Neuronal stem cell (in vitro differentiated cells): ENCODE measurements around the gene BBS1.

Experiments
- DNase-seq: peaks from one replicate; pipeline ENCODE4 v3.0.0-alpha.2; 2013; ENCODE audit warnings: low spot score
- H2AFZ ChIP-seq: one replicate; pipeline ENCODE4 v1.6.1; 2013; ENCODE audit warnings: mild to moderate bottlenecking, low read length, inconsistent platforms
- H2AK5ac ChIP-seq: 2 replicates; pipeline ENCODE4 v1.6.1; 2013; ENCODE audit warnings: low read depth, mild to moderate bottlenecking, inconsistent platforms, low read length, moderate library complexity, mixed read lengths
- H2BK120ac ChIP-seq: 2 replicates; pipeline ENCODE4 v1.6.1; 2013; ENCODE audit warnings: low read depth, mild to moderate bottlenecking, inconsistent platforms, low read length, moderate library complexity, mixed read lengths
- H2BK12ac ChIP-seq: one replicate; pipeline ENCODE4 v1.6.1; 2013; ENCODE audit warnings: low read length, inconsistent platforms
- H2BK15ac ChIP-seq: 2 replicates; pipeline ENCODE4 v1.6.1; 2013; ENCODE audit warnings: mild to moderate bottlenecking, low read length, inconsistent platforms, mixed read lengths
- H2BK5ac ChIP-seq: one replicate; pipeline ENCODE4 v1.6.1; 2013; ENCODE audit warnings: inconsistent platforms, mild to moderate bottlenecking, low read length, moderate library complexity
- H3K14ac ChIP-seq: one replicate; pipeline ENCODE4 v1.6.1; 2013; ENCODE audit warnings: low read length, inconsistent platforms
- H3K18ac ChIP-seq: 2 replicates; pipeline ENCODE4 v1.6.1; 2013; ENCODE audit warnings: low read length, inconsistent platforms
- H3K23ac ChIP-seq: 2 replicates; pipeline ENCODE4 v1.6.1; 2013; ENCODE audit warnings: low read depth, mild to moderate bottlenecking, mixed read lengths, low read length, inconsistent platforms; ENCODE audit not compliant: poor library complexity
- H3K27ac ChIP-seq: replicated peaks from 3 replicates; pipeline ENCODE4 v1.5.1; 2013; ENCODE audit warnings: low read length, inconsistent platforms
- H3K27me3 ChIP-seq, 3 experiments: 2 replicates each; pipeline ENCODE4 v1.6.1; 2013; ENCODE audit warnings: low read length in 3 of 3, mild to moderate bottlenecking in 2 of 3, inconsistent platforms in 1 of 3, low read depth in 1 of 3, mixed read lengths in 1 of 3, moderate library complexity in 1 of 3; ENCODE audit not compliant: control insufficient read depth in 3 of 3, insufficient read depth in 3 of 3
- H3K36me3 ChIP-seq, 2 donors: replicated peaks in 1 of 2; 2 replicates each; pipeline ENCODE4 v1.6.1; 2013; ENCODE audit warnings: low read length in 2 of 2; ENCODE audit not compliant: control insufficient read depth in 2 of 2, insufficient read depth in 2 of 2
- H3K4ac ChIP-seq: 2 replicates; pipeline ENCODE4 v1.6.1; 2013; ENCODE audit warnings: inconsistent platforms, mild to moderate bottlenecking, low read length, moderate library complexity
- H3K4me1 ChIP-seq, 2 donors: 1 replicate in 1 of 2; 2 replicates in 1 of 2; pipeline ENCODE4 v1.6.1; 2013; ENCODE audit warnings: low read length in 2 of 2, low read depth in 1 of 2; ENCODE audit not compliant: control insufficient read depth in 2 of 2, insufficient read depth in 1 of 2
- H3K4me2 ChIP-seq: one replicate; pipeline ENCODE4 v1.6.1; 2013; ENCODE audit warnings: mild to moderate bottlenecking, low read length, inconsistent platforms; ENCODE audit not compliant: insufficient read depth, poor library complexity, severe bottlenecking
- H3K4me3 ChIP-seq, 2 donors: 2 replicates each; pipeline ENCODE4 v1.5.1; 2013; ENCODE audit warnings: low read length in 2 of 2, mild to moderate bottlenecking in 2 of 2, inconsistent platforms in 1 of 2, moderate library complexity in 1 of 2
- H3K79me1 ChIP-seq: one replicate; pipeline ENCODE4 v1.6.1; 2013; ENCODE audit warnings: low read depth, mild to moderate bottlenecking, inconsistent platforms, low read length, moderate library complexity
- H3K9ac ChIP-seq: one replicate; pipeline ENCODE4 v1.6.1; 2013; ENCODE audit warnings: mild to moderate bottlenecking, low read depth, low read length, inconsistent platforms; ENCODE audit not compliant: poor library complexity
- H3K9me3 ChIP-seq, 2 donors: replicated peaks in 1 of 2; 2 replicates each; pipeline versions ENCODE3 to v1.6.1; 2013; ENCODE audit warnings: low read length in 2 of 2, mild to moderate bottlenecking in 2 of 2, inconsistent platforms in 1 of 2, low read depth in 1 of 2, mixed read lengths in 1 of 2, moderate library complexity in 1 of 2; ENCODE audit not compliant: control insufficient read depth in 2 of 2, insufficient read depth in 1 of 2
- H4K8ac ChIP-seq: one replicate; pipeline ENCODE4 v1.6.1; 2013; ENCODE audit warnings: low read depth, mild to moderate bottlenecking, inconsistent platforms, low read length, moderate library complexity
- H4K91ac ChIP-seq: one replicate; pipeline ENCODE4 v1.6.1; 2013; ENCODE audit warnings: low read length, low read depth, mild to moderate bottlenecking, inconsistent platforms; ENCODE audit not compliant: poor library complexity
- WGBS, 2 donors: extraction: QIAGEN DNeasy Blood & Tissue Kit; methylation state at CpG; one replicate each; pipeline ENCODE4 v1.1.7; 2013; ENCODE audit warnings: missing lambda C conversion rate in 2 of 2, mixed read lengths in 1 of 2; ENCODE audit not compliant: insufficient read length in 2 of 2, insufficient replicate concordance in 1 of 2; ENCODE audit errors: extremely low coverage in 2 of 2; 5-methylcytosine and 5-hydroxymethylcytosine counted together

The BBS1 gene

GRCh38 chr11:66493130-66493529 is 17.3 kb upstream of the BBS1 start:
- Histone ChIP-seq H2AK5ac (no peak overlapping the region), H3K36me3 (peaks cover 33 to 84% of the 10 kb centered on the region in 2 donors), H4K8ac (no peak overlapping the region), H3K9me3 (peaks cover 0 to 4% of the 10 kb centered on the region in 2 donors), H2BK120ac (no peak overlapping the region), H3K23ac (no peak overlapping the region), H2BK5ac (peak overlapping the region; percentile 75), H3K27ac (no peak overlapping the region), H2BK12ac (no peak overlapping the region), H4K91ac (no peak overlapping the region), H3K4me2 (no peak overlapping the region), H3K4me3 (no peak overlapping the region), H3K4me1 (no peaks in the 10 kb centered on the region), H3K14ac (no peak overlapping the region), H2AFZ (no peak overlapping the region), H3K79me1 (peaks cover 1% of the 10 kb centered on the region), H3K18ac (no peak overlapping the region), H2BK15ac (no peak overlapping the region), H3K9ac (peak overlapping the region; percentile 44), H3K27me3 (no peaks in the 10 kb centered on the region), H3K4ac (no peak overlapping the region)
- no peak for DNase-seq
- no CpG with 5 or more reads among the region's 10 CpGs for WGBS, 2 donors

GRCh38 chr11:66494458-66494857 is 16.0 kb upstream of the BBS1 start:
- no peak overlapping the region for H3K23ac ChIP-seq
- no peak overlapping the region for H2AK5ac ChIP-seq
- H3K4me1 ChIP-seq: no peaks in the 10 kb centered on the region
- H3K9ac ChIP-seq: no peak overlapping the region
- H3K27me3 ChIP-seq: no peaks in the 10 kb centered on the region
- no CpG with 5 or more reads among the region's 7 CpGs for WGBS, 2 donors
- no peak overlapping the region for H3K4ac ChIP-seq
- H4K91ac ChIP-seq: no peak overlapping the region
- H2BK5ac ChIP-seq: peak overlapping the region; percentile 39
- H2BK15ac ChIP-seq: no peak overlapping the region
- no peaks in the 10 kb centered on the region for H3K79me1 ChIP-seq
- H2BK120ac ChIP-seq: no peak overlapping the region
- H3K18ac ChIP-seq: no peak overlapping the region
- H3K4me2 ChIP-seq: no peak overlapping the region
- no peak overlapping the region for H2AFZ ChIP-seq
- peaks cover 30 to 83% of the 10 kb centered on the region in 2 donors for H3K36me3 ChIP-seq
- H2BK12ac ChIP-seq: no peak overlapping the region
- peaks cover 0 to 4% of the 10 kb centered on the region in 2 donors for H3K9me3 ChIP-seq
- no peak overlapping the region for H3K4me3 ChIP-seq
- DNase-seq: no peak
- H3K27ac ChIP-seq: no peak overlapping the region
- no peak overlapping the region for H3K14ac ChIP-seq
- no peak overlapping the region for H4K8ac ChIP-seq

DNA sequence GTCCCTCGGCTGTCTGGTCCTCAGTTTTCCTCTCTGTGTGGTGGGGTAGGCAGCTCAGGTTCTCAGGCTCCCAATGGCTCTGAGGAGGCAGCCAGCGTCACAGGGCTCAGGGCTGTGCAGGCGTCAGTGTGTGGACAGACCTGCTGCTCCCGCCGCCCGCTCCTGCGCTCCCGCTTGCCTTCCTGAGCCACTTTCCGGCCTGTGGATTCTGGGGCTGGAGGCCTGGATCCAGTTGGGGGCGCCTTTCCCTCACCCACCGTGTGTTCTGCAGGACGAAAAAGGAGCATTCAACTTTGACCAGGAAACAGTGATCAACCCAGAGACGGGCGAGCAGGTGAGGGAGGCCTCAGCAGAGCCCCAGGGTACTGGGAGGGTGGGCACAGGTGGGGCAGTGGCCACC is 15.5 kb upstream of the BBS1 start:
- no peak overlapping the region for H2BK12ac ChIP-seq
- H4K91ac ChIP-seq: no peak overlapping the region
- H2BK120ac ChIP-seq: no peak overlapping the region
- H2AK5ac ChIP-seq: no peak overlapping the region
- H2BK15ac ChIP-seq: no peak overlapping the region
- H3K27ac ChIP-seq: no peak overlapping the region
- no peak for DNase-seq
- H3K9me3 ChIP-seq: peaks cover 0 to 4% of the 10 kb centered on the region in 2 donors
- no peak overlapping the region for H3K18ac ChIP-seq
- no CpG with 5 or more reads among the region's 14 CpGs for WGBS, 2 donors
- H3K36me3 ChIP-seq: peaks cover 29 to 83% of the 10 kb centered on the region in 2 donors
- H2AFZ ChIP-seq: no peak overlapping the region
- no peak overlapping the region for H3K4me3 ChIP-seq
- peak overlapping the region; percentile 39 for H2BK5ac ChIP-seq
- no peaks in the 10 kb centered on the region for H3K27me3 ChIP-seq
- H3K4ac ChIP-seq: no peak overlapping the region
- H3K4me2 ChIP-seq: no peak overlapping the region
- no peak overlapping the region for H3K14ac ChIP-seq
- no peak overlapping the region for H3K9ac ChIP-seq
- H3K79me1 ChIP-seq: no peaks in the 10 kb centered on the region
- peak overlapping the region; percentile 17 for H4K8ac ChIP-seq
- H3K23ac ChIP-seq: peak overlapping the region; percentile 12
- H3K4me1 ChIP-seq: no peaks in the 10 kb centered on the region

DNA sequence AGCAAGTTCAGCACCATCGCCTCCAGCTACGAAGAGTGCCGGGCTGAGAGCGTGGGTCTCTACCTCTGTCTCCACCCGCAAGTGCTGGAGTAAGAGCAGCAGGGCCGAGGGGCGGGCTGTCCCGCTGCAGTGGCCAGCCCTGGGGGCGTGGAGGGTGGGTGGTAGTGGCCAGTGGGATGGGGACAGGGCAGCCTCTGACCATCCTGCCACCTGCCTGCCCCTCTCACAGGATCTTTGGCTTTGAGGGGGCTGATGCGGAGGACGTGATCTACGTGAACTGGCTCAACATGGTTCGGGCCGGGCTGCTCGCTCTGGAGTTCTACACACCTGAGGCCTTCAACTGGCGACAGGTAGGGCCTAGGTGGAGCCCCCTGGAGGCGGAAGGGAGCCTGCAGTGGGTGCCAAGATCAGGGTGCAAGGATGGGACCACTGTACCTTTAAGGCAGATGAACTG is 15.0 kb upstream of the BBS1 start:
- Histone ChIP-seq H3K18ac (no peak overlapping the region), H3K4me2 (no peak overlapping the region), H2AFZ (no peak overlapping the region), H4K8ac (peak overlapping the region; percentile 17), H2BK12ac (no peak overlapping the region), H2BK15ac (no peak overlapping the region), H3K4me3 (no peak overlapping the region), H3K36me3 (peaks cover 28 to 84% of the 10 kb centered on the region in 2 donors), H3K27me3 (no peaks in the 10 kb centered on the region), H3K9ac (no peak overlapping the region), H3K4ac (no peak overlapping the region), H2BK120ac (no peak overlapping the region), H3K27ac (no peak overlapping the region), H3K4me1 (no peaks in the 10 kb centered on the region), H3K9me3 (peaks cover 0 to 4% of the 10 kb centered on the region in 2 donors), H3K79me1 (no peaks in the 10 kb centered on the region), H2AK5ac (no peak overlapping the region), H4K91ac (no peak overlapping the region), H3K14ac (no peak overlapping the region), H3K23ac (peak overlapping the region; percentile 12), H2BK5ac (no peak overlapping the region)
- no peak for DNase-seq
- WGBS, 2 donors: no CpG with 5 or more reads among the region's 17 CpGs
